Measurements from ENCODE around the gene TM4SF1. TPM values are rescaled to one million over a fixed set of nuclear protein-coding genes. Genes with fewer than 3 reads are reported as not detected.

The TM4SF1 gene
- total RNA-seq, 2 donors from 2014 or later = 104 to 168 TPM

GRCh38 chr3:149366031-149366430 is 11.4 kb downstream of the TM4SF1 start:
- no peak overlapping the region for H3K4me3 ChIP-seq
- H3K27ac ChIP-seq = no peak overlapping the region
- ATAC-seq = no peak
- no peaks in the 10 kb centered on the region for H3K9me3 ChIP-seq
- WGBS, 2 donors = 91 to 97% methylated on average over 2 of the region's 2 CpGs
- peaks cover 42% of the 10 kb centered on the region for H3K4me1 ChIP-seq
- H3K36me3 ChIP-seq (replicated peaks in 1 of 2; ENCODE audit: insufficient read depth in 1 of 2, low read depth in 2 of 2) = no peaks in the 10 kb centered on the region
- TF ChIP-seq CTCF (IDR thresholded peaks at IDR 0.05) (no peak), POLR2A (IDR thresholded peaks at IDR 0.05) (no peak)
- DNase-seq = no peak
- intact Hi-C loops (cut with DNase I) = no loop called here
- no peaks in the 10 kb centered on the region for H3K27me3 ChIP-seq

GRCh38 chr3:149364624-149365023 is 12.8 kb downstream of the TM4SF1 start:
- ATAC-seq (no peak), DNase-seq (no peak)
- intact Hi-C loops (cut with DNase I) = no loop called here
- 89 to 94% methylated on average over 2 of the region's 2 CpGs for WGBS, 2 donors
- Histone ChIP-seq H3K27ac (no peak overlapping the region), H3K4me3 (no peak overlapping the region), H3K36me3 (replicated peaks in 1 of 2; ENCODE audit: insufficient read depth in 1 of 2, low read depth in 2 of 2) (no peaks in the 10 kb centered on the region), H3K4me1 (peaks cover 28% of the 10 kb centered on the region), H3K9me3 (no peaks in the 10 kb centered on the region), H3K27me3 (no peaks in the 10 kb centered on the region)
- no peak for TF ChIP-seq POLR2A (IDR thresholded peaks at IDR 0.05)
- TF ChIP-seq CTCF (IDR thresholded peaks at IDR 0.05) = no peak

- Histone ChIP-seq H3K27ac (peak overlapping the region in 2 of 4 donors; percentile 2 to 10), H3K4me1 (peaks cover 16% of the 10 kb centered on the region), H3K4me3 (no peak overlapping the region), H3K9me3 (no peaks in the 10 kb centered on the region), H3K36me3 (replicated peaks in 1 of 2; ENCODE audit: insufficient read depth in 1 of 2, low read depth in 2 of 2) (no peaks in the 10 kb centered on the region), H3K27me3 (no peaks in the 10 kb centered on the region)
- WGBS, 2 donors = 40 to 41% methylated on average over 2 of the region's 2 CpGs
- DNase-seq (peak in 3 of 4 donors; percentile 32 to 55 (median 41)), ATAC-seq (peak; percentile 53)
- no peak for TF ChIP-seq CTCF (IDR thresholded peaks at IDR 0.05)
- TF ChIP-seq POLR2A (IDR thresholded peaks at IDR 0.05) = no peak
- intact Hi-C loops (cut with DNase I) = no loop called here
Measured at GRCh38 chr3:149363053-149363452, 14.4 kb downstream of the TM4SF1 start.

GRCh38 chr3:149362366-149362765 is 15.1 kb downstream of the TM4SF1 start:
- H3K36me3 ChIP-seq (replicated peaks in 1 of 2; ENCODE audit: insufficient read depth in 1 of 2, low read depth in 2 of 2) = no peaks in the 10 kb centered on the region
- H3K27ac ChIP-seq = no peak overlapping the region
- H3K9me3 ChIP-seq = no peaks in the 10 kb centered on the region
- WGBS, 2 donors = 79 to 94% methylated on average over 5 of the region's 5 CpGs
- intact Hi-C loops (cut with DNase I) = no loop called here
- H3K4me1 ChIP-seq = peaks cover 18% of the 10 kb centered on the region
- H3K4me3 ChIP-seq = no peak overlapping the region
- DNase-seq = no peak
- no peak for ATAC-seq
- no peak for TF ChIP-seq POLR2A (IDR thresholded peaks at IDR 0.05)
- TF ChIP-seq CTCF (IDR thresholded peaks at IDR 0.05) = no peak
- no peaks in the 10 kb centered on the region for H3K27me3 ChIP-seq

- H3K27ac ChIP-seq = peak overlapping the region; percentile 88 to 93 (median 90)
- no peaks in the 10 kb centered on the region for H3K9me3 ChIP-seq
- H3K4me1 ChIP-seq = peaks cover 59% of the 10 kb centered on the region
- no peaks in the 10 kb centered on the region for H3K36me3 ChIP-seq (replicated peaks in 1 of 2; ENCODE audit: insufficient read depth in 1 of 2, low read depth in 2 of 2)
- ATAC-seq = no peak
- intact Hi-C loops (cut with DNase I) = no loop called here
- no peak for DNase-seq
- no peak overlapping the region for H3K4me3 ChIP-seq
- 32 to 44% methylated on average over 4 of the region's 4 CpGs for WGBS, 2 donors
- TF ChIP-seq POLR2A (IDR thresholded peaks at IDR 0.05) = no peak
- TF ChIP-seq CTCF (IDR thresholded peaks at IDR 0.05) = no peak
- no peaks in the 10 kb centered on the region for H3K27me3 ChIP-seq
Measured at GRCh38 chr3:149356630-149357029, 20.8 kb downstream of the TM4SF1 start.

Measured in body of pancreas (tissue), 4 donors.